H9 (cell line): ENCODE data around the gene GPC3. TPM values are rescaled to one million over a fixed set of nuclear protein-coding genes. Genes with fewer than 3 reads are reported as not detected.
A peak's percentile ranks its signal among the peaks of the same experiment; 100 is the strongest.

Experiments used
- DNase-seq: peaks from one replicate; pipeline ENCODE4 v3.0.0-alpha.2; 2017
- H2AFZ ChIP-seq: one replicate; pipeline ENCODE4 v1.6.1; 2013; ENCODE audit warnings: mild to moderate bottlenecking, low read length, control low read depth, moderate library complexity
- H2AK5ac ChIP-seq: 2 replicates; pipeline ENCODE4 v1.6.1; 2013; ENCODE audit warnings: low read length, control low read depth, mixed read lengths; ENCODE audit not compliant: insufficient read length
- H2BK120ac ChIP-seq: one replicate; pipeline ENCODE4 v1.6.1; 2013; ENCODE audit warnings: low read depth, mild to moderate bottlenecking, low read length, control low read depth, inconsistent platforms; ENCODE audit not compliant: poor library complexity, severe bottlenecking
- H2BK12ac ChIP-seq: 2 replicates; pipeline ENCODE4 v1.6.1; 2013; ENCODE audit warnings: low read length, control low read depth, mixed read lengths, low read depth; ENCODE audit not compliant: insufficient read length
- H2BK15ac ChIP-seq: 2 replicates; pipeline ENCODE4 v1.6.1; 2013; ENCODE audit warnings: low read depth, low read length, control low read depth
- H2BK20ac ChIP-seq: one replicate; pipeline ENCODE4 v1.6.1; 2013; ENCODE audit warnings: low read depth, mild to moderate bottlenecking, low read length, control low read depth, inconsistent platforms; ENCODE audit not compliant: poor library complexity, severe bottlenecking
- H2BK5ac ChIP-seq: 2 replicates; pipeline ENCODE4 v1.6.1; 2013; ENCODE audit warnings: low read length, control low read depth, mixed read lengths; ENCODE audit not compliant: insufficient read length
- H3K14ac ChIP-seq: 2 replicates; pipeline ENCODE4 v1.6.1; 2013; ENCODE audit warnings: low read length, control low read depth; ENCODE audit not compliant: insufficient read depth
- H3K18ac ChIP-seq: 2 replicates; pipeline ENCODE4 v1.6.1; 2013; ENCODE audit warnings: low read depth, mild to moderate bottlenecking, mixed read lengths, low read length, control low read depth; ENCODE audit not compliant: insufficient read length
- H3K23ac ChIP-seq: 2 replicates; pipeline ENCODE4 v1.6.1; 2013; ENCODE audit warnings: low read length, control low read depth, mixed read lengths, low read depth; ENCODE audit not compliant: insufficient read length
- H3K23me2 ChIP-seq: 2 replicates; pipeline ENCODE4 v1.6.1; 2013; ENCODE audit warnings: low read depth, mild to moderate bottlenecking, mixed read lengths, low read length, control low read depth; ENCODE audit not compliant: insufficient read length, poor library complexity, severe bottlenecking
- H3K27ac ChIP-seq: 2 replicates; pipeline ENCODE4 v1.5.1; 2013; ENCODE audit warnings: low read length, control low read depth, mixed read lengths, low read depth; ENCODE audit not compliant: insufficient read length
- H3K27me3 ChIP-seq: 2 replicates; pipeline ENCODE4 v1.6.1; 2013; ENCODE audit warnings: low read length, control low read depth, inconsistent platforms; ENCODE audit not compliant: insufficient read depth
- H3K4ac ChIP-seq: 2 replicates; pipeline ENCODE4 v1.6.1; 2013; ENCODE audit warnings: low read depth, mild to moderate bottlenecking, control low read depth, inconsistent platforms, low read length, moderate library complexity
- H3K4me1 ChIP-seq: 2 replicates; pipeline ENCODE4 v1.6.1; 2013; ENCODE audit warnings: low read length, control low read depth, inconsistent platforms; ENCODE audit not compliant: insufficient read depth
- H3K4me2 ChIP-seq: 2 replicates; pipeline ENCODE4 v1.6.1; 2013; ENCODE audit warnings: low read length, control low read depth, mixed read lengths; ENCODE audit not compliant: insufficient read length, insufficient read depth
- H3K56ac ChIP-seq: 2 replicates; pipeline ENCODE4 v1.6.1; 2013; ENCODE audit warnings: low read depth, mild to moderate bottlenecking, mixed read lengths, low read length, control low read depth; ENCODE audit not compliant: insufficient read length
- H3K79me1 ChIP-seq: 2 replicates; pipeline ENCODE4 v1.6.1; 2013; ENCODE audit warnings: low read depth, mild to moderate bottlenecking, moderate library complexity, low read length, control low read depth, inconsistent platforms; ENCODE audit not compliant: insufficient read depth, poor library complexity, severe bottlenecking
- H3K79me2 ChIP-seq: 2 replicates; pipeline ENCODE4 v1.6.1; 2013; ENCODE audit warnings: low read length, control low read depth, inconsistent platforms; ENCODE audit not compliant: insufficient read depth
- H3K9ac ChIP-seq: 2 replicates; pipeline ENCODE4 v1.6.1; 2013; ENCODE audit warnings: low read length, control low read depth, mixed read lengths; ENCODE audit not compliant: insufficient read length; ENCODE audit errors: extremely low read depth
- H3K9me3 ChIP-seq: one replicate; pipeline ENCODE4 v1.6.1; 2013; ENCODE audit warnings: low read depth, low read length, inconsistent platforms; ENCODE audit not compliant: control insufficient read depth
- H3T11ph ChIP-seq: one replicate; pipeline ENCODE4 v1.6.1; 2013; ENCODE audit warnings: mild to moderate bottlenecking, low read length, control low read depth, inconsistent platforms
- H4K20me1 ChIP-seq: one replicate; pipeline ENCODE4 v1.6.1; 2013; ENCODE audit not compliant: control insufficient read depth, insufficient read length, insufficient read depth
- H4K5ac ChIP-seq: 2 replicates; pipeline ENCODE4 v1.6.1; 2013; ENCODE audit warnings: low read depth, mild to moderate bottlenecking, mixed read lengths, low read length, control low read depth; ENCODE audit not compliant: insufficient read length
- H4K8ac ChIP-seq: replicated peaks from 2 replicates; pipeline ENCODE4 v1.6.1; 2013; ENCODE audit warnings: low read length, control low read depth, mixed read lengths, low read depth; ENCODE audit not compliant: insufficient read length
- H4K91ac ChIP-seq: 2 replicates; pipeline ENCODE4 v1.6.1; 2013; ENCODE audit warnings: low read depth, mild to moderate bottlenecking, moderate library complexity, mixed read lengths, low read length, control low read depth; ENCODE audit not compliant: insufficient read length
- H3K27ac Mint-ChIP-seq, 3 experiments: 2 replicates in 2 of 3; 3 replicates in 1 of 3; pipeline ENCODE4 v1.8.0; 2020 to 2021; ENCODE audit warnings: mixed read lengths in 3 of 3, mild to moderate bottlenecking in 1 of 3, moderate library complexity in 1 of 3
- H3K27me3 Mint-ChIP-seq: 2 replicates; pipeline ENCODE4 v1.8.0; 2021; ENCODE audit warnings: low read depth, mild to moderate bottlenecking, moderate library complexity, mixed read lengths
- H3K36me3 Mint-ChIP-seq, 3 experiments: 2 replicates in 2 of 3; 3 replicates in 1 of 3; pipeline ENCODE4 v1.8.0; 2020 to 2021; ENCODE audit warnings: low read depth in 3 of 3, mixed read lengths in 3 of 3; ENCODE audit not compliant: insufficient read depth in 1 of 3
- H3K4me1 Mint-ChIP-seq, 2 experiments: 2 replicates each; pipeline ENCODE4 v1.8.0; 2020; ENCODE audit warnings: mixed read lengths in 2 of 2
- H3K4me3 Mint-ChIP-seq, 2 experiments: 2 replicates in 1 of 2; 3 replicates in 1 of 2; pipeline ENCODE4 v1.8.0; 2020 to 2021; ENCODE audit warnings: mild to moderate bottlenecking in 2 of 2, mixed read lengths in 2 of 2, moderate library complexity in 1 of 2
- H3K9me3 Mint-ChIP-seq, 2 experiments: 2 replicates in 1 of 2; 3 replicates in 1 of 2; pipeline ENCODE4 v1.8.0; 2020; ENCODE audit warnings: mild to moderate bottlenecking in 2 of 2, mixed read lengths in 2 of 2, moderate library complexity in 1 of 2
- WGBS: extraction: QIAGEN DNeasy Blood & Tissue Kit; methylation state at CpG from one replicate; pipeline ENCODE4 v1.1.7; 2013; ENCODE audit warnings: missing lambda C conversion rate, low lambda C conversion rate, mixed read lengths; ENCODE audit not compliant: insufficient read length; ENCODE audit errors: extremely low coverage; 5-methylcytosine and 5-hydroxymethylcytosine counted together
- total RNA-seq: library from RNA; stranded (reverse); gene quantifications from 2 replicates; pipeline ENCODE4 v1.2.1, GENCODE V29; 2021
- TF ChIP-seq, protein P1 (sequence below): fragments of 200-600 bp; sonication (generic); conservative IDR thresholded peaks from 3 replicates; pipeline ENCODE4 v1.8.0; 2021; ENCODE audit warnings: antibody characterized with exemption, mild to moderate bottlenecking

Gene GPC3
- total RNA-seq, 1 experiment from 2014 or later = 108 TPM

DNA sequence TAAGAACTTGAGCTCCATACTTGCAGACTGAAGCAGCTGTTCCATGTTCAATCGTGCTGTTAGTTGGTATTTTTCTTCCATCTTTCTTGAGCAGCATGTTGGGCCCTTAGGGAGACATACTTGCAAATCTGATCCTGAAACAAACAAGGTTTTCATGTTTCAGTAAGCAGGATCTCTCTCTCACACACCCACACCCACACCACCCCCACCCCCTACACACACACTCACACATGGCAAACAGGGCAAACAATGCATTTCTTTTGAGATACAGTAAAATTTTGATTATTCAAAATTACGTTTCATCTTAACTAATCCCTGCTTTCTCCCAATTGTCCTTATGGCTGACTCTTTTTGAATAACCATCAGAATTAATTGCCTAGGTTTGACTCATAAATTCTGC is 32.3 kb downstream of the GPC3 start:
- H3K9ac ChIP-seq = no peak overlapping the region
- H3K27me3 Mint-ChIP-seq = no peaks in the 10 kb centered on the region
- H3K4me1 ChIP-seq = no peaks in the 10 kb centered on the region
- H4K20me1 ChIP-seq = no peaks in the 10 kb centered on the region
- TF ChIP-seq, protein P1, sequence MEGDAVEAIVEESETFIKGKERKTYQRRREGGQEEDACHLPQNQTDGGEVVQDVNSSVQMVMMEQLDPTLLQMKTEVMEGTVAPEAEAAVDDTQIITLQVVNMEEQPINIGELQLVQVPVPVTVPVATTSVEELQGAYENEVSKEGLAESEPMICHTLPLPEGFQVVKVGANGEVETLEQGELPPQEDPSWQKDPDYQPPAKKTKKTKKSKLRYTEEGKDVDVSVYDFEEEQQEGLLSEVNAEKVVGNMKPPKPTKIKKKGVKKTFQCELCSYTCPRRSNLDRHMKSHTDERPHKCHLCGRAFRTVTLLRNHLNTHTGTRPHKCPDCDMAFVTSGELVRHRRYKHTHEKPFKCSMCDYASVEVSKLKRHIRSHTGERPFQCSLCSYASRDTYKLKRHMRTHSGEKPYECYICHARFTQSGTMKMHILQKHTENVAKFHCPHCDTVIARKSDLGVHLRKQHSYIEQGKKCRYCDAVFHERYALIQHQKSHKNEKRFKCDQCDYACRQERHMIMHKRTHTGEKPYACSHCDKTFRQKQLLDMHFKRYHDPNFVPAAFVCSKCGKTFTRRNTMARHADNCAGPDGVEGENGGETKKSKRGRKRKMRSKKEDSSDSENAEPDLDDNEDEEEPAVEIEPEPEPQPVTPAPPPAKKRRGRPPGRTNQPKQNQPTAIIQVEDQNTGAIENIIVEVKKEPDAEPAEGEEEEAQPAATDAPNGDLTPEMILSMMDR = no peak
- peak overlapping the region in 1 of 3 experiments; percentile 59; a peak in 1 of 7 replicates for H3K27ac Mint-ChIP-seq
- no peak for DNase-seq
- no peak overlapping the region for H3T11ph ChIP-seq
- peaks cover 9 to 16% of the 10 kb centered on the region in 2 experiments for H3K4me1 Mint-ChIP-seq
- no peaks in the 10 kb centered on the region for H3K79me1 ChIP-seq
- no peak overlapping the region for H2BK5ac ChIP-seq
- H3K23me2 ChIP-seq = no peaks in the 10 kb centered on the region
- H2AK5ac ChIP-seq = no peak overlapping the region
- H3K36me3 Mint-ChIP-seq = peaks cover 19 to 48% (median 24%) of the 10 kb centered on the region in 3 experiments
- H3K9me3 Mint-ChIP-seq = peaks cover 8 to 12% of the 10 kb centered on the region in 2 experiments; a peak in 4 of 5 replicates
- no peaks in the 10 kb centered on the region for H3K79me2 ChIP-seq
- no peak overlapping the region for H3K23ac ChIP-seq
- no peak overlapping the region for H2AFZ ChIP-seq
- H3K14ac ChIP-seq = no peak overlapping the region
- no CpG with 5 or more reads among the region's 2 CpGs for WGBS
- H3K56ac ChIP-seq = no peak overlapping the region
- H3K27me3 ChIP-seq = no peaks in the 10 kb centered on the region
- no peak overlapping the region for H3K18ac ChIP-seq
- no peak overlapping the region for H3K4ac ChIP-seq
- H3K4me2 ChIP-seq = no peak overlapping the region
- H4K8ac ChIP-seq = no peak overlapping the region
- no peak overlapping the region for H4K91ac ChIP-seq
- H3K9me3 ChIP-seq = no peaks in the 10 kb centered on the region
- no peak overlapping the region for H4K5ac ChIP-seq
- no peak overlapping the region for H3K4me3 Mint-ChIP-seq
- H2BK120ac ChIP-seq = no peak overlapping the region
- no peak overlapping the region for H3K27ac ChIP-seq
- H2BK15ac ChIP-seq = no peak overlapping the region
- H2BK12ac ChIP-seq = no peak overlapping the region
- H2BK20ac ChIP-seq = no peak overlapping the region
